SU-DHL-6 (cell line): ENCODE results near the gene TRAK2.

Experiments
- H2AFZ ChIP-seq: fragments of 200-600 bp; sonication (generic); 2 replicates; pipeline ENCODE4 v1.6.1; 2014; ENCODE audit warnings: low read depth, mild to moderate bottlenecking, moderate library complexity, mixed read lengths, antibody characterized with exemption, low read length; ENCODE audit not compliant: severe bottlenecking
- H3F3A ChIP-seq: fragments of 200-600 bp; shearing (Covaris generic); 2 replicates; pipeline ENCODE4 v1.6.0; 2016; ENCODE audit warnings: antibody characterized with exemption, mild to moderate bottlenecking; ENCODE audit not compliant: insufficient read depth
- H3K27ac ChIP-seq: fragments of 200-600 bp; sonication (generic); 2 replicates; pipeline ENCODE4 v1.5.1; 2016; ENCODE audit warnings: low read depth, mild to moderate bottlenecking, low read length, moderate library complexity, mixed read lengths
- H3K27me3 ChIP-seq: fragments of 200-600 bp; sonication (generic), shearing (Covaris generic); 2 replicates; pipeline ENCODE4 v1.6.0; 2014; ENCODE audit warnings: mild to moderate bottlenecking, low read length
- H3K36me3 ChIP-seq: fragments of 200-600 bp; sonication (generic); 2 replicates; pipeline ENCODE4 v1.6.1; 2014; ENCODE audit warnings: mild to moderate bottlenecking, low read length, mixed read lengths
- H3K4me2 ChIP-seq: fragments of 300-600, 200-600 bp; shearing (Covaris generic), sonication (generic); 2 replicates; pipeline ENCODE4 v1.6.0; 2014; ENCODE audit warnings: low read length, low read depth, mild to moderate bottlenecking; ENCODE audit not compliant: poor library complexity, severe bottlenecking
- H3K4me3 ChIP-seq: fragments of 200-600 bp; sonication (generic); 2 replicates; pipeline ENCODE4 v1.5.1; 2014; ENCODE audit warnings: antibody characterized with exemption, low read length, mild to moderate bottlenecking, mixed read lengths; ENCODE audit not compliant: insufficient read depth, poor library complexity, severe bottlenecking
- H3K79me2 ChIP-seq: fragments of 200-600 bp; sonication (generic); 2 replicates; pipeline ENCODE4 v1.6.1; 2014; ENCODE audit warnings: mild to moderate bottlenecking, low read length, moderate library complexity; ENCODE audit not compliant: insufficient read depth
- H3K9ac ChIP-seq: fragments of 200-600 bp; sonication (generic); 2 replicates; pipeline ENCODE4 v1.7.0; 2014; ENCODE audit warnings: mild to moderate bottlenecking, low read length
- H3K9me2 ChIP-seq: fragments of 200-600 bp; sonication (generic); replicated peaks from 2 replicates; pipeline ENCODE4 v1.6.1; 2014; ENCODE audit warnings: low read length; ENCODE audit not compliant: insufficient read depth
- H3K9me3 ChIP-seq: fragments of 200-600 bp; sonication (generic); 2 replicates; pipeline ENCODE4 v1.6.1; 2014; ENCODE audit warnings: low read length, mixed read lengths; ENCODE audit not compliant: insufficient read depth
- H4K20me1 ChIP-seq: fragments of 200-600 bp; sonication (generic); 2 replicates; pipeline ENCODE4 v1.6.1; 2014; ENCODE audit warnings: low read depth, mild to moderate bottlenecking, antibody characterized with exemption, low read length, moderate library complexity, mixed read lengths
- CTCF ChIP-seq: fragments of 200-600 bp; sonication (generic); IDR thresholded peaks from one replicate; pipeline ENCODE4 v1.5.1; 2017; ENCODE audit warnings: antibody characterized with exemption, mild to moderate bottlenecking, low read length, moderate library complexity; ENCODE audit not compliant: insufficient read depth, poor library complexity, severe bottlenecking
- EZH2phosphoT487 ChIP-seq: fragments of 200-600 bp; sonication (generic), shearing (Covaris generic); conservative IDR thresholded peaks from 2 replicates; pipeline ENCODE4 v1.6.1; 2018; ENCODE audit warnings: mild to moderate bottlenecking, antibody characterized with exemption, low read length, moderate library complexity, mixed read lengths

TRAK2 gene

GRCh38 chr2:201470821-201471731 is 19.8 kb upstream of the TRAK2 start:
- Histone ChIP-seq H3K4me3 (no peak overlapping the region), H3K36me3 (no peaks in the 10 kb centered on the region), H3K9ac (no peak overlapping the region), H3K9me3 (no peaks in the 10 kb centered on the region), H3K79me2 (no peaks in the 10 kb centered on the region), H4K20me1 (no peaks in the 10 kb centered on the region), H3K27me3 (no peaks in the 10 kb centered on the region), H2AFZ (no peak overlapping the region), H3K4me2 (no peak overlapping the region), H3K9me2 (no peaks in the 10 kb centered on the region), H3F3A (no peaks in the 10 kb centered on the region), H3K27ac (no peak overlapping the region)
- TF ChIP-seq CTCF (no peak), EZH2phosphoT487 (no peak)

- H2AFZ ChIP-seq, result no peak overlapping the region
- no peak for TF ChIP-seq EZH2phosphoT487
- no peak for TF ChIP-seq CTCF
- H3K4me2 ChIP-seq, result no peak overlapping the region
- H3K79me2 ChIP-seq, result no peaks in the 10 kb centered on the region
- H3F3A ChIP-seq, result no peaks in the 10 kb centered on the region
- no peaks in the 10 kb centered on the region for H3K36me3 ChIP-seq
- H4K20me1 ChIP-seq, result no peaks in the 10 kb centered on the region
- H3K27ac ChIP-seq, result no peak overlapping the region
- no peaks in the 10 kb centered on the region for H3K9me2 ChIP-seq
- no peak overlapping the region for H3K9ac ChIP-seq
- no peaks in the 10 kb centered on the region for H3K27me3 ChIP-seq
- H3K4me3 ChIP-seq, result no peak overlapping the region
- no peaks in the 10 kb centered on the region for H3K9me3 ChIP-seq
Observed at GRCh38 chr2:201467666-201468065, 16.4 kb upstream of the TRAK2 start.

GRCh38 chr2:201466050-201466675 is 14.9 kb upstream of the TRAK2 start:
- Histone ChIP-seq H3K36me3 (no peaks in the 10 kb centered on the region), H3K9me2 (no peaks in the 10 kb centered on the region), H3K4me3 (no peak overlapping the region), H3F3A (no peaks in the 10 kb centered on the region), H2AFZ (no peak overlapping the region), H4K20me1 (no peaks in the 10 kb centered on the region), H3K9me3 (peaks cover 6% of the 10 kb centered on the region; the same call in 1 of the 2 replicates), H3K27ac (no peak overlapping the region), H3K9ac (no peak overlapping the region), H3K27me3 (no peaks in the 10 kb centered on the region), H3K79me2 (no peaks in the 10 kb centered on the region), H3K4me2 (no peak overlapping the region)
- TF ChIP-seq CTCF, result no peak
- TF ChIP-seq EZH2phosphoT487, result no peak
